HUES6 (cell line): ENCODE measurements around the gene TNRC6B.
"Not testable (repeated sequence)": the region's sequence is repeated elsewhere in the genome, so short reads cannot be mapped to it uniquely, and the experiment has no call there.

Experiments used
- H3K27ac ChIP-seq: 2 replicates; pipeline ENCODE4 v1.7.0; 2013; ENCODE audit warnings: low read depth, mild to moderate bottlenecking, low read length, inconsistent platforms
- H3K27me3 ChIP-seq: 2 replicates; pipeline ENCODE4 v1.6.1; 2013; ENCODE audit warnings: low read length; ENCODE audit not compliant: control insufficient read depth, insufficient read depth
- H3K36me3 ChIP-seq: 2 replicates; pipeline ENCODE4 v1.6.1; 2013; ENCODE audit warnings: low read length; ENCODE audit not compliant: control insufficient read depth, insufficient read depth
- H3K4me1 ChIP-seq: 2 replicates; pipeline ENCODE4 v1.6.1; 2013; ENCODE audit warnings: low read length; ENCODE audit not compliant: control insufficient read depth, insufficient read depth
- H3K4me3 ChIP-seq: 2 replicates; pipeline ENCODE4 v1.5.1; 2013; ENCODE audit warnings: low read depth, low read length
- H3K9ac ChIP-seq: one replicate; pipeline ENCODE4 v1.6.1; 2013; ENCODE audit warnings: mild to moderate bottlenecking, low read length
- H3K9me3 ChIP-seq: 2 replicates; pipeline ENCODE4 v1.6.1; 2013; ENCODE audit warnings: low read depth, low read length; ENCODE audit not compliant: control insufficient read depth, insufficient read depth

Gene TNRC6B

DNA sequence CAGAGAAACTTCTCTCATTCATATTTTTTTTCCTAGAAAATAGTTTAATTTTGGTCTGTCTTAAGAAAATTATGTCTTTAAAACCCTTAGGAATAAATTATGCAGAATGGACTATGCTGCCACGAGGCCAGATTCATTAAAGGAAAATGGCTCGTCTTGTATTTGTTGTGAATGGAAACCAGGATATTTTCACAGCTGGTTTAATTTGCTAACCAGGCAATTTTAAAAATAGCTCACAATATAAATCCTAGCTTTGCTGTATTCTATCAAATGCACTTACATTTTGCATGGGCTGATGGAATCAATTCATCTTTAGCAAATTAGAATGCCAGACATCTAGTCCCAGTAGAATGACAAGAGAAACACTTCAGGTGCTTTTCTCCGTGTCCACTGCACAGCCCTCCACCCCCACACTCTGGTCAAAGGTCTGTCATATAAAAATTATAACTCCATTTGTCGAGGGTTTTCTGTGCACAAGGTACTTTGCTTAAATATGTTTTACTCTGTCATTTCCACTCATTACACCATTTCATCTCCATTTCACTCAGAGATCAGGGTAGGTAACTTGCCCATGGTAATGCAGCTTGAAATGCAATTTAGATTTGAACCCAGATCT is 20.3 kb upstream of the TNRC6B start:
- no peak overlapping the region for H3K27ac ChIP-seq
- H3K9me3 ChIP-seq, result no peaks in the 10 kb centered on the region
- H3K4me1 ChIP-seq, result peaks cover 5% of the 10 kb centered on the region; the same call in 1 of the 2 replicates
- no peaks in the 10 kb centered on the region for H3K27me3 ChIP-seq
- no peak overlapping the region for H3K4me3 ChIP-seq
- H3K9ac ChIP-seq, result no peak overlapping the region
- H3K36me3 ChIP-seq, result no peaks in the 10 kb centered on the region

DNA sequence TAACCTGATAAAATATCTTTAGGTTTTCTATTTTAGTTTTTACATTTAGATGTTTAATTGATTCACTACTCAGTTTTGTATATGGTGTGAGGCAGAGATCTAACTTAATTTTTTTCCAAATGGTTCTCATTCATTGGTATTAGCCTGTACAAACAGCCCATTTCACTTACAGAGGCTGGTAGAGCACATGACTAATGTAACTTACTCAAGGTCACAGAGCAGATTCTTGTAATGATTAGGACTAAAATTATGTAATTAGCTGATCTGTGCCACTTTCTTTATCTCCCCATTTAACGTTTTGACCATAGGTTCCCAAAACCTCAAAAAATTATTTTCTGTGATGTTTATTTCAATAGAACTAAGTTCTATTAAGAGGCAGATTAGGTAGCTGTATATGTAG is 16.5 kb upstream of the TNRC6B start:
- Histone ChIP-seq H3K27me3 (no peaks in the 10 kb centered on the region), H3K9me3 (0 out of 2 replicates have a peak, but pooled peaks cover 6% of the 10 kb centered on the region), H3K4me1 (peaks cover 3% of the 10 kb centered on the region; the same call in 1 of the 2 replicates), H3K36me3 (no peaks in the 10 kb centered on the region), H3K27ac (no peak overlapping the region), H3K4me3 (no peak overlapping the region), H3K9ac (no peak overlapping the region)

DNA sequence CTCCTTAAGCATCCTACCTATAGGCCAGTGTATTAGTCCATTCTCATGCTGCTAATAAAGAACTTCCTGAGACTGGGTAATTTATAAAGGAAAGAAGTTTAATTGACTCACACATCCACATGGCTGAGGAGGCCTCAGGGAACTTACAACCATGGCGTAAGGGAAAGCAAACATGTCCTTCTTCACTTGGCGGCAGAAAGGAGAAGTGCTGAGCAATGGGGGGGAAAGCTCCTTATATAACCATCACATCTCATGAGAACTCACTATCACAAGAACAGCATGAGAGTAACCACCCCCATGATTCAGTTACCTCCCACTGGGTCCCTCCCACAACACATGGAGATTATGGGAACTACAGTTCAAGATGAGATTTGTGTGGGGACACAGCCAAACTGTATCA is 12.2 kb upstream of the TNRC6B start:
- not testable (repeated sequence) for H3K4me1 ChIP-seq, H3K27me3 ChIP-seq, H3K9me3 ChIP-seq, H3K9ac ChIP-seq, H3K36me3 ChIP-seq, H3K27ac ChIP-seq, H3K4me3 ChIP-seq

DNA sequence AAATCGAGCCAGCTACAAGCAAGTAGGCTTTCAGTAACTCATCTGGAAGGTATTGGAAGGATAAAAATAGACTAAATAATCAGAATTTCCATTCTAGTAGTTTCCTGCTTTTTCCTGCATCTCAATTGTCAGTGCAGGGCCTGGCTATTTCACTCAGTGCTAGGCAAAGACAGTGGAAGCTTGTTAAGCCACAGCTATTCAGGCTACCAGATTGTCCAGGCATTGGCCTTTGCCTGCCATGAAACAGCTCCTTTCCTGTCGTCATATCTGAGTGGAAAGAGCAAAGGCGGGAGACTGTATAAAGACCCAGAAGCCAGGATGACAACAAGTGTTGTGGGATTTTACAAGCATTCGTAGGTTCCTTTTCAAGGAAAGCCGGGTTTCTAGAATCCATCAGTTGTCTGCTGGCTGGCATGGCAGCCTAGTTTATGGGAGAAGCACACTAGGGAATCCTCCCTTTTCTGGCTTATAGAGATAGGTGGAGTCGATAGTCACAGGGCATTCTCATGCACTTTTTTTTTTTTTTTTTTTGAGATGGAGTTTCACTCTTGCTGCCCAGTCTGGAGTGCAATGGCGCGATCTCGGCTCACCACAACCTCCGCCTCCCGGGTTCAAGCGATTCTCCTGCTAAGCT is 2.0 kb upstream of the TNRC6B start:
- Histone ChIP-seq H3K9ac (no peak overlapping the region), H3K9me3 (no peaks in the 10 kb centered on the region), H3K27me3 (no peaks in the 10 kb centered on the region), H3K36me3 (no peaks in the 10 kb centered on the region), H3K27ac (no peak overlapping the region), H3K4me3 (no peak overlapping the region), H3K4me1 (peaks cover 28% of the 10 kb centered on the region)

DNA sequence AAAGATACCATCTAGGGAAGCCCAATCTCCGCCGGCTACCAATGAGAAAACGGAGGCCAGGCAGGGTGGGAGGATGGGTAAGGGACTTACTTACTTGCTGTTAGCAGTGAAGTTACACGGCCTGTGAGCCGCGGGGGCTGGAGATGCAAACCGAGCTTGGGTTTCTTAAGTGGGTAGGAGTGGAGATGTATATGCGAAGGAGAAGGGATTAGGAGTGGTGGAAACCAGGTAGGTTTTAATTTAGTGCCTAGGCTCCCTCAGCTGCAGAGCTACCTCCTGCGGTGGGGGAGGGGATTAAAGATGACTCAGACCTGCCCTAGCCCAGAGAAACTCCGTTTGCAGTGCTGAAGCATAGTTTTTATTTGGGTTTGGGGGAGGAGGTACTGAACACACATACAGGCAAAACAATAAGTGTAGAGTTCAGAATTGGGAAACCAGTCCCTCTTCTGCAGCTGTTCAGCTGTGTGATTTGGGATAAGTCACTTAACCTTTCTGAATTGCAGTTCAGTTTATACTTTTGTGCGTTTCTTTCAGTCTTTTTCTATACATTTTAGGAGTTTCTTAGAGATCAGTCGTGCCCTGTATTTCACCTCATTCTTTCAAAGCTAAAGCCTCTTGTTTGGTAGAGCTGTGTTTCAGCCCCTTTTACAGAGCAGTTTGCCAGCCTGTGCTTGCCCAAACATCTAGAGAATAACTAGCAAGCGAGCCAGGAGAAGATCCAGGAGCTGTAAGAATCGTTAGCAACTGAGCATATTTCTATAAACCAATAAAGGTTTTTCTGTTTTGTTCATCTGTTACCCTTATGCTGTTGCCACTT is 596 bp upstream of the TNRC6B start:
- H3K27me3 ChIP-seq, result no peaks in the 10 kb centered on the region
- peak overlapping the region; percentile 97 for H3K9ac ChIP-seq
- H3K4me1 ChIP-seq, result peaks cover 36% of the 10 kb centered on the region
- no peaks in the 10 kb centered on the region for H3K36me3 ChIP-seq
- no peaks in the 10 kb centered on the region for H3K9me3 ChIP-seq
- peak overlapping the region; percentile 81 for H3K4me3 ChIP-seq
- peak overlapping the region; percentile 60; the same call in 1 of the 2 replicates for H3K27ac ChIP-seq

DNA sequence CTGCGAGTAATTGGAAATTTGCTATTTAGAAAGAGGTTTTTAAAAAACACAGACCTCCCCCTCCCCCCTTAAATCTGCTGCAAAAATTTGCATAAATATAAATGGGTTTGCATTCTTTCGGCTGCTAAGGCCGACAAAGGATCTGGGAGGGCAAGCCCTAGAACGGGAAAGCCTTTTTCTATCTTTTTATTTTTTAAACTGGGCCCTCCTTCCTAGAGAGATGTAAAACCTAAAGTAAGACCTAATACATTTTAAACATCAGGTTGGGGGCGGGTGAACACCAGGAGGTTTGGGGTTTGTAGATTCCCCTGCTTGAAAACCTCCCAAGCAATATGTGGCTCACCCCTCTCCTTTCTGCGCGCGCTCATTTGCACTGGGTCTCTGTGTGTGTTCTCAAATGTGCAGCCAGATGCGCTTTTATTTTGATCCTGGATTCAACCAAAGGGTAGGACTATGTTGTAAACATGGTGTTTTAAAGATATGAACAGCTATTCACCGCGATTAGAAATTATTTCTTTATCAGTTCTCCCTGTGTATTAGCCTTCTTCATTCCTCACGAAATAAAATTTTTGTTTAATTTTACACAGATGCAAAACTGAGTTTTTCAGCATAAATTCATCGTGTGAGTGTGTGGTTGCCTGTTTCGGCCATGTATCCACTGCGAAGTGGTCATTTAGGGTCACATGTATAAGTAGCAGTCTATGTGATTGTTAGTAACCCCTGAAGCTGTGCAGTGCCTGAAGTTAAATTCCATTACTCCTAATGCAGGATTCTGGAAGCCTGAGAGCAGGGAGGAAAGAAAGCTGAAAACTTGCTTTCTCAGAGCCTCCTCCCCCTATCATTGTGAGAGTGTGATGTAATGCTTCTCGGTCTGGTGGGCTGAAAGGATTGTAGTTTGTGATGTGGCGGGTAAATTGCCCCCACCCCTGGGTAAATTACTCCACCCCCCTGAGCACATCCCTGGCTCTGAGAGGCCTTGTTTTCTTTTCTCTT is 988 bp downstream of the TNRC6B start:
- Histone ChIP-seq H3K9ac (peak overlapping the region; percentile 97), H3K9me3 (no peaks in the 10 kb centered on the region), H3K27ac (peak overlapping the region; percentile 96), H3K4me3 (peak overlapping the region; percentile 81), H3K27me3 (no peaks in the 10 kb centered on the region), H3K4me1 (peaks cover 49% of the 10 kb centered on the region), H3K36me3 (no peaks in the 10 kb centered on the region)

DNA sequence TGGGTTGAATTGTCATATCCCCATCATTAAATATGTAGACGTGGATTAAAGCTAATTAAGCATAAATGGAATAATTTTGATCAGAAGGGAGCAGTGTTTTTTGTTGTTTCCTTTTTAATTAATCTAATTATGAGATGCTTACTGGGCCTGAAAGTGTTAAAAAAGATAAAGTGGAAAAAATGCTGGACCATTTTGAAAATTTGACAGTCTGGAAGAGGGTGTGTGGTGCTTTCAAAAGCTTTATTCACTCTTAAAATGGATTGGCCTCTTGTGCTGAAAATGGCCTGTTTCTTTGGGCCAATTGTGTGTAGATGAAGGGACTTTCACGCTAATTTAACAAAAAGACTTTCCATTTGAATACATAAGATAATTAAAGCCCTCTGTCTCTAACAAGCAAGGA is 1.8 kb downstream of the TNRC6B start:
- peak overlapping the region; percentile 81 for H3K4me3 ChIP-seq
- H3K27me3 ChIP-seq, result no peaks in the 10 kb centered on the region
- peaks cover 49% of the 10 kb centered on the region for H3K4me1 ChIP-seq
- H3K9ac ChIP-seq, result peak overlapping the region; percentile 97
- H3K36me3 ChIP-seq, result no peaks in the 10 kb centered on the region
- no peaks in the 10 kb centered on the region for H3K9me3 ChIP-seq
- H3K27ac ChIP-seq, result peak overlapping the region; percentile 96; the same call in 1 of the 2 replicates

DNA sequence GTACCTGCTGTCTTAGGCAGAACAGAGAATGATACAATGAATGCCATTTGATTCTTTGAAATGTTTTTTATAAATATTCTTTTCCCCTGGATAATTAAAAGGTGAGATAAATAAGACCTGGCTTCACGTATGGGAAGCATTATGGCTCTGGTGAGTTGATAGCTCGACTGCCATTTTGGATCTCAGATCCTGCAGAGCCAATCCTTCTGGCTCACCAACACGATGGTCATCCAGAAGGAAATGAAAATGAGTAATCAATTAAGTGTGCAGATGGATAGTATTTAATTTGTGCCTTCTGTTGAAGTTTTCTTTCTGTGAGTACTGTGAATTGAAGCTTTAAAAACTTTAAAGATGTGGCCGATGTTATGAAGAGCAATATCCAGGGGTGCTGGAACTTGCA is 2.7 kb downstream of the TNRC6B start:
- peaks cover 48% of the 10 kb centered on the region for H3K4me1 ChIP-seq
- peak overlapping the region; percentile 81 for H3K4me3 ChIP-seq
- H3K9me3 ChIP-seq, result no peaks in the 10 kb centered on the region
- no peak overlapping the region for H3K27ac ChIP-seq
- no peak overlapping the region for H3K9ac ChIP-seq
- H3K36me3 ChIP-seq, result no peaks in the 10 kb centered on the region
- no peaks in the 10 kb centered on the region for H3K27me3 ChIP-seq

DNA sequence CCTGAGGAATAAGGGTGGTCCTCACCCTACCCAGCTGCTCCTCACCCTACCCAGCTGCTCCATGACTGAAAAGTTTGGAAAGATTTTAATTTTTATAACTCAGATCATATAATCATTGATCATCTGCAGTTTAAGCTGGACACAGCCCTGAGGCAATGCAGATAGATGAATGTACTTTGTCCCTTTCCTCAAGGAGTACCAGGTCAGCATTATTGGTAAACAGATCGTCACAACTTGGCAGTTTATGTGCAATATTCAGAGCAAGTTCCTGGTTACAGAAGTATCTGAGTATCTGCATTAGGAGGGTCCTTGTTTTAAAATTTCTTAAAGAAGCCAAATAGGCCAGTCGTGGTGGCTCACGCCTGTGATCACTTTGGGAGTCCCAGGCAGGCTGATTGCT is 3.6 kb downstream of the TNRC6B start:
- H3K27ac ChIP-seq, result no peak overlapping the region
- no peak overlapping the region for H3K9ac ChIP-seq
- no peaks in the 10 kb centered on the region for H3K36me3 ChIP-seq
- H3K9me3 ChIP-seq, result no peaks in the 10 kb centered on the region
- no peaks in the 10 kb centered on the region for H3K27me3 ChIP-seq
- H3K4me1 ChIP-seq, result peaks cover 40% of the 10 kb centered on the region
- no peak overlapping the region for H3K4me3 ChIP-seq

DNA sequence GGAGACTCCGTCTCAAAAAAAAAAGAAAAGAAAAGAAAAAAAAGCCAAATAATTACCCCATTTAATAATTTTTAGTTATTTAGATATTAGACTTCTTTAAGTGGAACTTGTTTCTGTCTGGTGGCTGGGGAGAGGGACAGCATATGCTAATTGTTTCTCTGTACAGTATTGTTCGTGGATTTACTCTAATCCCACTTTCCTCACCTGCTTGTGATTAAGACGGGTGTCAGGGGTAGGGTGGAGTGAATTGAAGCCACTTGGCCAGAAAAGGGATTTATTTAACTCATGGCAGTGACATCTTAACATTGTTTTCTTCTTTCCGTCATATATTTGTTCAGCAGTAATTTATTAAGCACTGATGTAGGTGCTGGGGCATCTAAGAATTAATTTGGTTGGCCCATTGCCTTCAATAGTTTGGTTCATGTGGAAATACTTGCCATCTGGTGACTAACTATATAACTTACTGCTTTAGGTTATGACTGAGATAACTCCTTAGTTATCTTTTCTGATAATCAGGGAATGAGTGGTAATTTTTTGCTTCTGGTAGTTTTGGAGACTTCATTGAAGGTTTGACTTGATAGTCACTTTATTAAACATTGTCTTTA is 4.6 kb downstream of the TNRC6B start:
- no peaks in the 10 kb centered on the region for H3K9me3 ChIP-seq
- H3K27me3 ChIP-seq, result no peaks in the 10 kb centered on the region
- no peaks in the 10 kb centered on the region for H3K36me3 ChIP-seq
- H3K27ac ChIP-seq, result no peak overlapping the region
- peaks cover 40% of the 10 kb centered on the region for H3K4me1 ChIP-seq
- no peak overlapping the region for H3K4me3 ChIP-seq
- no peak overlapping the region for H3K9ac ChIP-seq
